Retinal pigment epithelial cell (primary cell): ENCODE results near the gene RFX8.
"Not testable (repeated sequence)": the region's sequence is repeated elsewhere in the genome, so short reads cannot be mapped to it uniquely, and the experiment has no call there.

ENCODE experiments used
- DNase-seq: peaks from one replicate; pipeline ENCODE4 v3.0.0-alpha.2; 2010; ENCODE audit warnings: low read depth
- H3K4me3 ChIP-seq: 2 replicates; pipeline ENCODE4 v1.5.1; 2011; ENCODE audit warnings: mild to moderate bottlenecking, low read length, control low read depth, moderate library complexity
- CTCF ChIP-seq: conservative IDR thresholded peaks from 2 replicates; pipeline ENCODE4 v1.5.1; 2011; ENCODE audit warnings: low read depth, low read length, control low read depth, inconsistent platforms

The RFX8 gene

GRCh38 chr2:101442042-101442666, 32.8 kb downstream of the RFX8 start:
- H3K4me3 ChIP-seq: no peak overlapping the region
- TF ChIP-seq CTCF: no peak
- DNase-seq: no peak

GRCh38 chr2:101440127-101440738, 34.7 kb downstream of the RFX8 start:
- no peak for DNase-seq
- TF ChIP-seq CTCF: no peak
- no peak overlapping the region for H3K4me3 ChIP-seq

DNA sequence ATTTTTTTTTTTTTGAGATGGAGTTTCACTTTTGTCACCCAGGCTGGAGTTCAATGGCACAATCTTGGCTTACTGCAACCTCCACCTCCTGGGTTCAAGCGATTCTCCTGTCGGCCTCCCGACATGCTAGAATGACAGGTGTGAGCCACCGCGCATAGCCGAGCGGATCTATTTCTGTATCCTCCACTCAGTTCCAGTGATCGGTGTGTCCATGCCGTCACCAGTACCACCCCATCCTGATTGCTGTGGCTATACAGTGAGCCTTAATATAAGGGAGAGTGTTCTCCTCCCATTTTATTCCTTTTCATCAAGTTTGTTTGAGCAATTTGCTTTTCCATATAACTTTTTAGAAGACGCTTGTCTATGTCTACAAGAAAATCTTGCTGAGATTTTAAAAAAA, 35.2 kb downstream of the RFX8 start:
- H3K4me3 ChIP-seq: no peak overlapping the region
- no peak for TF ChIP-seq CTCF
- DNase-seq: no peak

GRCh38 chr2:101438555-101438954, 36.4 kb downstream of the RFX8 start:
- not testable (repeated sequence) for H3K4me3 ChIP-seq, DNase-seq

DNA sequence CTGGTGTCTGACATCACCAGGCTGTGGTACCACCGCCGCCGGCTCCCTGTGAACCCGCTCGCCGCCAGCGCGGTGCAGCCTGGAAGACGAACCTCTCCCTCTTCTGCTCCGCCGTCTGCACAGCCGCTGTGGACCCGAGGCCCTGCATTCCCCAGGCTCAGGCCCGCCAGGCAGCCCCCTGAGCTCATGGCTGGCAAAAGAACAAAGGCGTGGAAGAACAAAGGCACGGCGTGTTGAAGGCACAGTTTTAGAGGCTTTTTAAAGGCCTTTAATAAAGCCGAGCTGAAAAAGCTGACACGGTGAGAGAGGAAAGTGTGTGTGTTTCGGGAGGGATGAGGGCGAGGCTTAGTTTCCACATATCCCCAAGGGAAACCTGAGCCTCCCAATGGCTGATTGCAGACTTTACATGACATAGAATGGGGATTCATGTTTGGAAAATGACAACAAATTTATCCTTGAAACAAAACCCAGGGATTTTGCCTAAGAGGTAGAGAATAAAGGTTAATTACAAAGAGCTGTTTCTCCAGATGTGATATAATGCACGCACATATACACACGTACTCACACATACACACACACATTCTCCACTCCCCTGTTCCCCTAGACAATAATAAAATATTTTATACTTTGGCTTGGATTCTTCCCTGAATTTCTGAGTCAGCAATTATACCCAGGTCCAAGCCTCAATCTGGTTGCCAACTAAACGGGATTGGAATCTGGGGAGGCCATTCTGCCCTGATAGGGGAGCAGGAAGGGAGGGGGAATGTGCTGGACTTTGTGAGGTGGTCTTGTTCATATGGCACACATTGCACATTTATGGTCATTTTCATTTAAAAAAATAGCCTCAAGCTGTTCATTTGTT, 39.7 kb downstream of the RFX8 start:
- no peak for TF ChIP-seq CTCF
- no peak for DNase-seq
- H3K4me3 ChIP-seq: peak overlapping the region; percentile 9

- H3K4me3 ChIP-seq: no peak overlapping the region
- no peak for TF ChIP-seq CTCF
- no peak for DNase-seq
These were observed 41.4 kb downstream of the RFX8 start for GRCh38 chr2:101433465-101433864.

DNA sequence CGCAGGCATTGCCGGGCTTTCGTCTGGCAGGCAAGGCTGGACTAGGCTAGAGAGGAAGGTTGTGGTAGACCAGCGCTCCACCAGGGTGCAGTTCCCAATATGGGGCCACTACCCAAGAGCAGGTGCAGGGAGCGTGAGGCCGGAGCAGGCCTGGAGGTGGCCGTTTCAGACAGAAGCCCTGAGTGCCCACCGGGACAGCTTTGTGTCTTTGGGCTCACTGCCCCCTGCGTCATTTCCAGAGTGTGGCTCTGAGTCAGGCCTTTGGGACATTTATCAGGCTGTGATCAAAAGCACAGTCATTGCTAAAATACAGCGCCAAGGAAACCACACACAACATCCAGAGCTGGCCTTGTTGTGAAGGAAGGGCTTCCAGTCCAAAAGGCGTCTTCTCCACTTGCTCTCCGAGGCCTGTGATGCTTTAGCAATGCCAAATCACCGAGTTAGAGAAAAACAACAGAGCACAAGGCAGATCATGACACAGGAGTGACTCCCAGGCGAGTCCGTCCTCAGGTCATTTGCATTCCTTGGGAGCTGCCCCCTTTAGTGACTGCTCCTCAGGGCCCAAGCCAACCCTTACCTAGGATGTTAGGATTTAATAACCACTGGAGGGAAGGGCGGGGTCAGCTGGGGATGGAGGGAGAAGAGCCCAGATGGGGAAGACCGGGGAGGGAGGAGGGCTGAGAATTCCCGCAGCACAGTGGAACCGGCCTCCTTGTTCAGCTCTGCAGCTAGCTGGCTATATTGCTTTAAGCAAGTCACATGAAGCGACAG, 42.3 kb downstream of the RFX8 start:
- no peak overlapping the region for H3K4me3 ChIP-seq
- no peak for DNase-seq
- TF ChIP-seq CTCF: no peak
